Uterus (tissue), 4 donors: ENCODE results near the gene TTC7B. TPM values are rescaled to one million over a fixed set of nuclear protein-coding genes. Genes with fewer than 3 reads are reported as not detected.

Source experiments
- DNase-seq, 2 donors: peaks; one replicate each; pipeline ENCODE4 v3.0.0-alpha.2; 2019 to 2020
- H3K27ac ChIP-seq, 2 donors: fragments of 200-600 bp; sonication (generic); 1 replicate in 1 of 2; 2 replicates in 1 of 2; pipeline ENCODE4 v1.5.1; 2016 to 2018
- H3K27me3 ChIP-seq, 2 donors: fragments of 200-600 bp; sonication (generic); one replicate each; pipeline ENCODE4 v1.5.1; 2018 to 2019; ENCODE audit warnings: control low read depth in 1 of 2
- H3K36me3 ChIP-seq, 2 donors: fragments of 200-600 bp; sonication (generic); one replicate each; pipeline ENCODE4 v1.5.1; 2019; ENCODE audit warnings: control low read depth in 1 of 2
- H3K4me1 ChIP-seq, 2 donors: fragments of 200-600 bp; sonication (generic); one replicate each; pipeline ENCODE4 v1.5.1; 2018 to 2019; ENCODE audit warnings: control low read depth in 1 of 2
- H3K4me3 ChIP-seq, 2 donors: fragments of 200-600 bp; sonication (generic); 1 replicate in 1 of 2; 2 replicates in 1 of 2; pipeline ENCODE4 v1.5.1; 2018 to 2019; ENCODE audit warnings: mild to moderate bottlenecking in 1 of 2
- H3K9me3 ChIP-seq, 2 donors: fragments of 200-600 bp; sonication (generic); one replicate each; pipeline ENCODE4 v1.5.1; 2019; ENCODE audit warnings: control low read depth in 1 of 2
- CTCF ChIP-seq, 4 experiments: fragments of 200-600 bp in 2 of 4; fragments of 450-650 bp in 2 of 4; sonication (generic) in 2 of 4; IDR thresholded peaks; one replicate each; pipeline ENCODE4 v1.5.1; 2016 to 2019; ENCODE audit warnings: antibody characterized with exemption in 4 of 4, mild to moderate bottlenecking in 2 of 4, moderate library complexity in 1 of 4
- POLR2A ChIP-seq, 2 donors: fragments of 450-650 bp; IDR thresholded peaks; one replicate each; pipeline ENCODE4 v1.6.1; 2016; ENCODE audit warnings: antibody characterized with exemption in 2 of 2, mild to moderate bottlenecking in 1 of 2, moderate library complexity in 1 of 2
- intact Hi-C: fragments of 100-400 bp; cut with DNase I; formaldehyde crosslinking; loops from one replicate; pipeline ENCODE4 v1.15.1; 2023; ENCODE audit warnings: low total_unique reads
- total RNA-seq, 4 donors: library from RNA; depleted of rRNA in 3 of 4; stranded (reverse); fragments of >200 nt in 3 of 4; gene quantifications; one replicate each; pipeline versions ENCODE4 v1.1.0 to v1.2.4, GENCODE V29; 2014 to 2023
- donor health status: DM: yes; HTN: yes; CAD: no.

Gene TTC7B
- total RNA-seq, 4 donors from 2014 or later: 15.3 to 73.9 (median 28.0) TPM

GRCh38 chr14:90499908-90500664, 316.1 kb downstream of the TTC7B start:
- Histone ChIP-seq H3K4me1 (no peaks in the 10 kb centered on the region), H3K27ac (no peak overlapping the region), H3K36me3 (no peaks in the 10 kb centered on the region), H3K9me3 (no peaks in the 10 kb centered on the region), H3K27me3 (no peaks in the 10 kb centered on the region), H3K4me3 (no peak overlapping the region)
- TF ChIP-seq CTCF (IDR thresholded peaks at IDR 0.05) (no peak), POLR2A (IDR thresholded peaks at IDR 0.05) (no peak)
- no peak for DNase-seq
- intact Hi-C loops: no loop called here

GRCh38 chr14:90499121-90499520, 317.1 kb downstream of the TTC7B start:
- no peak overlapping the region for H3K27ac ChIP-seq
- no peak overlapping the region for H3K4me3 ChIP-seq
- no peaks in the 10 kb centered on the region for H3K4me1 ChIP-seq
- H3K36me3 ChIP-seq: no peaks in the 10 kb centered on the region
- intact Hi-C loops: no loop called here
- H3K9me3 ChIP-seq: no peaks in the 10 kb centered on the region
- no peak for DNase-seq
- no peaks in the 10 kb centered on the region for H3K27me3 ChIP-seq
- TF ChIP-seq POLR2A (IDR thresholded peaks at IDR 0.05) (no peak), CTCF (IDR thresholded peaks at IDR 0.05) (no peak)

- no peaks in the 10 kb centered on the region for H3K4me1 ChIP-seq
- intact Hi-C loops: no loop called here
- DNase-seq: no peak
- H3K36me3 ChIP-seq: no peaks in the 10 kb centered on the region
- no peak overlapping the region for H3K4me3 ChIP-seq
- TF ChIP-seq CTCF (IDR thresholded peaks at IDR 0.05) (no peak), POLR2A (IDR thresholded peaks at IDR 0.05) (no peak)
- no peaks in the 10 kb centered on the region for H3K9me3 ChIP-seq
- no peaks in the 10 kb centered on the region for H3K27me3 ChIP-seq
- H3K27ac ChIP-seq: no peak overlapping the region
These were observed 318.0 kb downstream of the TTC7B start for GRCh38 chr14:90498198-90498597.

- TF ChIP-seq POLR2A (IDR thresholded peaks at IDR 0.05) (no peak), CTCF (IDR thresholded peaks at IDR 0.05) (no peak)
- H3K4me3 ChIP-seq: no peak overlapping the region
- no peaks in the 10 kb centered on the region for H3K27me3 ChIP-seq
- intact Hi-C loops: no loop called here
- no peaks in the 10 kb centered on the region for H3K9me3 ChIP-seq
- no peak for DNase-seq
- H3K36me3 ChIP-seq: no peaks in the 10 kb centered on the region
- peaks cover 0 to 5% of the 10 kb centered on the region in 2 donors for H3K4me1 ChIP-seq
- H3K27ac ChIP-seq: no peak overlapping the region
These were observed 319.9 kb downstream of the TTC7B start for GRCh38 chr14:90496379-90496778.

- H3K27me3 ChIP-seq: no peaks in the 10 kb centered on the region
- no peaks in the 10 kb centered on the region for H3K36me3 ChIP-seq
- peak in 1 of 2 donors; percentile 37 for DNase-seq
- no peak overlapping the region for H3K4me3 ChIP-seq
- intact Hi-C loops: no loop called here
- H3K4me1 ChIP-seq: peaks cover 0 to 13% of the 10 kb centered on the region in 2 donors
- H3K9me3 ChIP-seq: no peaks in the 10 kb centered on the region
- H3K27ac ChIP-seq: no peak overlapping the region
- no peak for TF ChIP-seq CTCF (IDR thresholded peaks at IDR 0.05)
- no peak for TF ChIP-seq POLR2A (IDR thresholded peaks at IDR 0.05)
These were observed 320.6 kb downstream of the TTC7B start for GRCh38 chr14:90495357-90496276.
